H9 (cell line): ENCODE results near the gene AHSG. TPM values are rescaled to one million over a fixed set of nuclear protein-coding genes. Genes with fewer than 3 reads are reported as not detected.

Experiments used
- DNase-seq: peaks from one replicate; pipeline ENCODE4 v3.0.0-alpha.2; 2017
- H2AFZ ChIP-seq: one replicate; pipeline ENCODE4 v1.6.1; 2013; ENCODE audit warnings: mild to moderate bottlenecking, low read length, control low read depth, moderate library complexity
- H2AK5ac ChIP-seq: 2 replicates; pipeline ENCODE4 v1.6.1; 2013; ENCODE audit warnings: low read length, control low read depth, mixed read lengths; ENCODE audit not compliant: insufficient read length
- H2BK120ac ChIP-seq: one replicate; pipeline ENCODE4 v1.6.1; 2013; ENCODE audit warnings: low read depth, mild to moderate bottlenecking, low read length, control low read depth, inconsistent platforms; ENCODE audit not compliant: poor library complexity, severe bottlenecking
- H2BK12ac ChIP-seq: 2 replicates; pipeline ENCODE4 v1.6.1; 2013; ENCODE audit warnings: low read length, control low read depth, mixed read lengths, low read depth; ENCODE audit not compliant: insufficient read length
- H2BK15ac ChIP-seq: 2 replicates; pipeline ENCODE4 v1.6.1; 2013; ENCODE audit warnings: low read depth, low read length, control low read depth
- H2BK20ac ChIP-seq: one replicate; pipeline ENCODE4 v1.6.1; 2013; ENCODE audit warnings: low read depth, mild to moderate bottlenecking, low read length, control low read depth, inconsistent platforms; ENCODE audit not compliant: poor library complexity, severe bottlenecking
- H2BK5ac ChIP-seq: 2 replicates; pipeline ENCODE4 v1.6.1; 2013; ENCODE audit warnings: low read length, control low read depth, mixed read lengths; ENCODE audit not compliant: insufficient read length
- H3K14ac ChIP-seq: 2 replicates; pipeline ENCODE4 v1.6.1; 2013; ENCODE audit warnings: low read length, control low read depth; ENCODE audit not compliant: insufficient read depth
- H3K18ac ChIP-seq: 2 replicates; pipeline ENCODE4 v1.6.1; 2013; ENCODE audit warnings: low read depth, mild to moderate bottlenecking, mixed read lengths, low read length, control low read depth; ENCODE audit not compliant: insufficient read length
- H3K23ac ChIP-seq: 2 replicates; pipeline ENCODE4 v1.6.1; 2013; ENCODE audit warnings: low read length, control low read depth, mixed read lengths, low read depth; ENCODE audit not compliant: insufficient read length
- H3K23me2 ChIP-seq: 2 replicates; pipeline ENCODE4 v1.6.1; 2013; ENCODE audit warnings: low read depth, mild to moderate bottlenecking, mixed read lengths, low read length, control low read depth; ENCODE audit not compliant: insufficient read length, poor library complexity, severe bottlenecking
- H3K27ac ChIP-seq: 2 replicates; pipeline ENCODE4 v1.5.1; 2013; ENCODE audit warnings: low read length, control low read depth, mixed read lengths, low read depth; ENCODE audit not compliant: insufficient read length
- H3K27me3 ChIP-seq: 2 replicates; pipeline ENCODE4 v1.6.1; 2013; ENCODE audit warnings: low read length, control low read depth, inconsistent platforms; ENCODE audit not compliant: insufficient read depth
- H3K4ac ChIP-seq: 2 replicates; pipeline ENCODE4 v1.6.1; 2013; ENCODE audit warnings: low read depth, mild to moderate bottlenecking, control low read depth, inconsistent platforms, low read length, moderate library complexity
- H3K4me1 ChIP-seq: 2 replicates; pipeline ENCODE4 v1.6.1; 2013; ENCODE audit warnings: low read length, control low read depth, inconsistent platforms; ENCODE audit not compliant: insufficient read depth
- H3K4me2 ChIP-seq: 2 replicates; pipeline ENCODE4 v1.6.1; 2013; ENCODE audit warnings: low read length, control low read depth, mixed read lengths; ENCODE audit not compliant: insufficient read length, insufficient read depth
- H3K56ac ChIP-seq: 2 replicates; pipeline ENCODE4 v1.6.1; 2013; ENCODE audit warnings: low read depth, mild to moderate bottlenecking, mixed read lengths, low read length, control low read depth; ENCODE audit not compliant: insufficient read length
- H3K79me1 ChIP-seq: 2 replicates; pipeline ENCODE4 v1.6.1; 2013; ENCODE audit warnings: low read depth, mild to moderate bottlenecking, moderate library complexity, low read length, control low read depth, inconsistent platforms; ENCODE audit not compliant: insufficient read depth, poor library complexity, severe bottlenecking
- H3K79me2 ChIP-seq: 2 replicates; pipeline ENCODE4 v1.6.1; 2013; ENCODE audit warnings: low read length, control low read depth, inconsistent platforms; ENCODE audit not compliant: insufficient read depth
- H3K9ac ChIP-seq: 2 replicates; pipeline ENCODE4 v1.6.1; 2013; ENCODE audit warnings: low read length, control low read depth, mixed read lengths; ENCODE audit not compliant: insufficient read length; ENCODE audit errors: extremely low read depth
- H3K9me3 ChIP-seq: one replicate; pipeline ENCODE4 v1.6.1; 2013; ENCODE audit warnings: low read depth, low read length, inconsistent platforms; ENCODE audit not compliant: control insufficient read depth
- H3T11ph ChIP-seq: one replicate; pipeline ENCODE4 v1.6.1; 2013; ENCODE audit warnings: mild to moderate bottlenecking, low read length, control low read depth, inconsistent platforms
- H4K20me1 ChIP-seq: one replicate; pipeline ENCODE4 v1.6.1; 2013; ENCODE audit not compliant: control insufficient read depth, insufficient read length, insufficient read depth
- H4K5ac ChIP-seq: 2 replicates; pipeline ENCODE4 v1.6.1; 2013; ENCODE audit warnings: low read depth, mild to moderate bottlenecking, mixed read lengths, low read length, control low read depth; ENCODE audit not compliant: insufficient read length
- H4K8ac ChIP-seq: replicated peaks from 2 replicates; pipeline ENCODE4 v1.6.1; 2013; ENCODE audit warnings: low read length, control low read depth, mixed read lengths, low read depth; ENCODE audit not compliant: insufficient read length
- H4K91ac ChIP-seq: 2 replicates; pipeline ENCODE4 v1.6.1; 2013; ENCODE audit warnings: low read depth, mild to moderate bottlenecking, moderate library complexity, mixed read lengths, low read length, control low read depth; ENCODE audit not compliant: insufficient read length
- H3K27ac Mint-ChIP-seq, 3 experiments: 2 replicates in 2 of 3; 3 replicates in 1 of 3; pipeline ENCODE4 v1.8.0; 2020 to 2021; ENCODE audit warnings: mixed read lengths in 3 of 3, mild to moderate bottlenecking in 1 of 3, moderate library complexity in 1 of 3
- H3K27me3 Mint-ChIP-seq: 2 replicates; pipeline ENCODE4 v1.8.0; 2021; ENCODE audit warnings: low read depth, mild to moderate bottlenecking, moderate library complexity, mixed read lengths
- H3K36me3 Mint-ChIP-seq, 3 experiments: 2 replicates in 2 of 3; 3 replicates in 1 of 3; pipeline ENCODE4 v1.8.0; 2020 to 2021; ENCODE audit warnings: low read depth in 3 of 3, mixed read lengths in 3 of 3; ENCODE audit not compliant: insufficient read depth in 1 of 3
- H3K4me1 Mint-ChIP-seq, 2 experiments: 2 replicates each; pipeline ENCODE4 v1.8.0; 2020; ENCODE audit warnings: mixed read lengths in 2 of 2
- H3K4me3 Mint-ChIP-seq, 2 experiments: 2 replicates in 1 of 2; 3 replicates in 1 of 2; pipeline ENCODE4 v1.8.0; 2020 to 2021; ENCODE audit warnings: mild to moderate bottlenecking in 2 of 2, mixed read lengths in 2 of 2, moderate library complexity in 1 of 2
- H3K9me3 Mint-ChIP-seq, 2 experiments: 2 replicates in 1 of 2; 3 replicates in 1 of 2; pipeline ENCODE4 v1.8.0; 2020; ENCODE audit warnings: mild to moderate bottlenecking in 2 of 2, mixed read lengths in 2 of 2, moderate library complexity in 1 of 2
- CTCF ChIP-seq: fragments of 200-600 bp; sonication (generic); conservative IDR thresholded peaks from 3 replicates; pipeline ENCODE4 v1.8.0; 2021; ENCODE audit warnings: antibody characterized with exemption, mild to moderate bottlenecking
- WGBS: extraction: QIAGEN DNeasy Blood & Tissue Kit; methylation state at CpG from one replicate; pipeline ENCODE4 v1.1.7; 2013; ENCODE audit warnings: missing lambda C conversion rate, low lambda C conversion rate, mixed read lengths; ENCODE audit not compliant: insufficient read length; ENCODE audit errors: extremely low coverage; 5-methylcytosine and 5-hydroxymethylcytosine counted together
- total RNA-seq: library from RNA; stranded (reverse); gene quantifications from 2 replicates; pipeline ENCODE4 v1.2.1, GENCODE V29; 2021

The AHSG gene
- total RNA-seq, 1 experiment from 2014 or later, result not detected

DNA sequence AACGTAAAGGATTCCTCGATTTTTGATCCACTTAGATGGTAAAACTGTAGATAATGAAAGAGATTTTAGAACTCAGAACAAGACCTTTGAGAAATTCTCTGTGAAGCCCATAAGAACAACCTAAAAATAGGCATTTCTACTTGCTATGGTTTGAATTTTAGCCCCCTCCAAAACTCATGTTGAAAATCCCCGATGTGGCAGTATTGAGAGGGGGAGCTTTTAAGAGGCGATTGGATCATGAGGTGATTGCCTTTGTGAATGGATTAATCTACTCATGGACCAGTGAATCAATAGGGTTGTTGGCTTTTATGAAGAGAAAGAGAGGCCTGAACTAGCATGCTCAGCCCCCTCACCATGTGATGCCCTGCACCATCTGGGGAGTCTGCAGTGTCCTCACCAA, 20.2 kb upstream of the AHSG start:
- Histone ChIP-seq H2BK15ac (no peak overlapping the region), H2BK5ac (no peak overlapping the region), H4K5ac (no peak overlapping the region), H4K8ac (no peak overlapping the region), H2BK20ac (no peak overlapping the region), H3K27ac (no peak overlapping the region), H3K4me2 (no peak overlapping the region), H3K79me1 (no peaks in the 10 kb centered on the region), H3K56ac (no peak overlapping the region), H3K79me2 (no peaks in the 10 kb centered on the region), H3T11ph (no peak overlapping the region), H3K23me2 (no peaks in the 10 kb centered on the region), H2BK120ac (no peak overlapping the region), H3K4ac (no peak overlapping the region), H2BK12ac (no peak overlapping the region), H4K20me1 (no peaks in the 10 kb centered on the region), H2AK5ac (no peak overlapping the region), H3K27me3 (no peaks in the 10 kb centered on the region), H3K14ac (no peak overlapping the region), H3K9me3 (no peaks in the 10 kb centered on the region), H3K4me1 (no peaks in the 10 kb centered on the region), H3K18ac (no peak overlapping the region), H2AFZ (no peak overlapping the region), H3K9ac (no peak overlapping the region), H4K91ac (no peak overlapping the region), H3K23ac (no peak overlapping the region)
- TF ChIP-seq CTCF, result no peak
- Mint-ChIP-seq H3K9me3 (peaks cover 0 to 2% of the 10 kb centered on the region in 2 experiments; a peak in 1 of 5 replicates), H3K27me3 (no peaks in the 10 kb centered on the region), H3K4me1 (peaks cover 6% of the 10 kb centered on the region in 2 experiments), H3K27ac (no peak overlapping the region; a peak in 1 of 7 replicates), H3K36me3 (no peaks in the 10 kb centered on the region), H3K4me3 (no peak overlapping the region)
- DNase-seq, result no peak
- no CpG with 5 or more reads among the region's 4 CpGs for WGBS
